GM21529 (cell line): ENCODE measurements around the gene GLO1.

Experiments used
- ATAC-seq: cut with Tn5 transposase; IDR thresholded peaks from one replicate; pipeline ENCODE4 v1.9.1; 2021; ENCODE audit not compliant: unreplicated experiment

GLO1 gene

GRCh38 chr6:38631186-38631783 lies 71.7 kb downstream of the GLO1 start:
- ATAC-seq: no peak
